Activated CD8-positive, alpha-beta T cell treated with anti-CD3 and anti-CD28 coated beads for 36 hours (primary cell): ENCODE data around the gene TMEM179. TPM values are rescaled to one million over a fixed set of nuclear protein-coding genes. Genes with fewer than 3 reads are reported as not detected.
"Not testable (repeated sequence)": the region's sequence is repeated elsewhere in the genome, so short reads cannot be mapped to it uniquely, and the experiment has no call there.

ENCODE experiments used
- ATAC-seq: fragments of 200-7000 bp; cut with Tn5 transposase; one replicate; pipeline ENCODE4 v1.10.0; 2021; ENCODE audit warnings: mild to moderate bottlenecking, moderate library complexity
- CTCF ChIA-PET: fragments of 350-600 bp; sonication (Branson Sonifier 250); formaldehyde crosslinking; loops from one replicate; lab custom pipeline; 2021; ENCODE audit warnings: antibody characterized with exemption; lab: Charles Lee
- POLR2A ChIA-PET: fragments of 350-600 bp; sonication (Branson Sonifier 250); formaldehyde crosslinking; loops from one replicate; lab custom pipeline; 2021; ENCODE audit warnings: antibody characterized with exemption; lab: Charles Lee
- DNase-seq: peaks from one replicate; pipeline ENCODE4 v3.0.0-alpha.2; 2020
- H3K27ac Mint-ChIP-seq: one replicate; pipeline ENCODE4 v1.8.0; 2021; ENCODE audit warnings: mild to moderate bottlenecking, mixed read lengths
- H3K27me3 Mint-ChIP-seq: one replicate; pipeline ENCODE4 v1.8.0; 2021; ENCODE audit warnings: mixed read lengths
- H3K36me3 Mint-ChIP-seq: one replicate; pipeline ENCODE4 v1.8.0; 2021; ENCODE audit warnings: low read depth, mixed read lengths
- H3K4me1 Mint-ChIP-seq: one replicate; pipeline ENCODE4 v1.8.0; 2021; ENCODE audit warnings: low read depth, mixed read lengths
- H3K4me3 Mint-ChIP-seq: one replicate; pipeline ENCODE4 v1.8.0; 2021; ENCODE audit warnings: mild to moderate bottlenecking, moderate library complexity, mixed read lengths
- H3K9me3 Mint-ChIP-seq: one replicate; pipeline ENCODE4 v1.8.0; 2021; ENCODE audit warnings: mixed read lengths
- CTCF ChIP-seq: fragments of 200-600 bp; IDR thresholded peaks from one replicate; pipeline ENCODE4 v1.8.0; 2022; ENCODE audit warnings: antibody characterized with exemption, mild to moderate bottlenecking
- intact Hi-C: fragments of 100-400 bp; cut with micrococcal nuclease; formaldehyde crosslinking; loops from one replicate; pipeline ENCODE4 v1.10.0; 2022
- total RNA-seq, 2 experiments: library from RNA; stranded (reverse); gene quantifications; one replicate each; pipeline ENCODE4 v1.2.3, GENCODE V29; 2021

TMEM179 gene
- total RNA-seq, result not detected

DNA sequence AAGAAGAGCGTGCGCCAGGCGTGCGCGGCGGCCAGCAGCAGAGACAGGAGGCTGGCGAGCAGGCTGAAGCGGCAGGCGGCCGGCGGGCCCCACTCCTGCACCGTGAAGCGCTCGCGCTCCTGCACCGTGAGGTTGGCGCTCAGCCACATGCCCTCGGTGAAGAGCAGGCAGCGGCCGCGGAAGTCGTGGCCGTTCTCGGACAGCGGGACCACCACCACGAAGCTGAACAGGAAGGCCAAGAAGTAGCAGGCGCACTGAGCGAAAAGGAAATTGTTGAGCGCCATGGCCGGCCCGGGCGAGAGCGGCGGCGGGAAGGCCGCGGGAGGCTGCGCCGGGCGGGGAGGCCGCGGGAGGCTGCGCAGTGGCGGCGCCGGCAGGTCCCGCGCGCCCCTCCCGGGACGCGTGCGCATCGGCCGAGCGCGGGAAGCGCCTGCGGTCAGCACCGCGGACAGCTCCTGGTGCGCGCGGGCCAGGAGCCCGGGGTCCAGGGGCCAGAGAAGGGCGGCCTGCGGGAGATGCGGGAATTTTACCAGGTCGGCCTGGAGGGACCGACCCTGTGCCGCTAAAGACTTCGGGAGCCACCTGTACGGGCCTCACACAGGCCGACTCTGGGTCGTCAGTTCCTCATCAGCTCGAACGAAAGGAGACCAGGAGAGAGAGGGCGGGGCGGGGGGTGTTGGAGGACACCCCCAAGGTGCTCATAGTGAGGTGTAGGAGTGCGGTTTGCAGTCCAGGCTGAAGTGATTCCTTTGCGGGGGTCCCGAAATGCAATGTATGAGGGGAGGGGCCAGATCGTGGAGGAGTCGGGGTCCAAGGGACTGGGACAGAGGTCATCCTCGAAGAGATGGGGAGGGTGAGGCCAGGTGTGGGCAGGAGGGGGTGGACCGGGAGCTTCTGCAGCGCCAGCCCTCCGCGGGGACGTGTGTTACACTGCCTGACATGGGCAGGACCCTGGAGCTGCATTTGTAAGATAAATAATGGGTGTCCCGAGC lies at the start of gene TMEM179:
Gene TMEM179, minus strand, starts transcription at position 315 of the 992 bp plus-strand sequence. Its CDS starts 31 bp downstream, at position 284.
- CTCF ChIA-PET, result no interaction called here
- no peaks in the 10 kb centered on the region for H3K36me3 Mint-ChIP-seq
- no peak within 1 kb of the TSS for H3K4me3 Mint-ChIP-seq
- no peak for TF ChIP-seq CTCF
- H3K27me3 Mint-ChIP-seq, result peaks cover 39% of the 10 kb centered on the region
- ATAC-seq (peak; percentile 51), DNase-seq (no peak)
- POLR2A ChIA-PET, result no interaction called here
- peaks cover 3% of the 10 kb centered on the region for H3K4me1 Mint-ChIP-seq
- intact Hi-C loops, result no loop called here
- H3K27ac Mint-ChIP-seq, result no peak within 1 kb of the TSS
- H3K9me3 Mint-ChIP-seq, result no peaks in the 10 kb centered on the region

- TF ChIP-seq CTCF, result no peak
- DNase-seq (no peak), ATAC-seq (no peak)
- Mint-ChIP-seq H3K36me3 (no peaks in the 10 kb centered on the region), H3K27me3 (peaks cover 3% of the 10 kb centered on the region), H3K4me3 (no peak overlapping the region), H3K27ac (no peak overlapping the region), H3K4me1 (peaks cover 26% of the 10 kb centered on the region), H3K9me3 (peaks cover 6% of the 10 kb centered on the region)
- intact Hi-C loops, result no loop called here
- POLR2A ChIA-PET, result no interaction called here
- CTCF ChIA-PET, result interaction anchor here (1.6 kb wide), 1 partner anchor 14 kb away, joined by 3 read pairs; no protein-coding TSS in a partner anchor
These were observed 49.5 kb upstream of the TMEM179 start for GRCh38 chr14:104654119-104654518.

DNA sequence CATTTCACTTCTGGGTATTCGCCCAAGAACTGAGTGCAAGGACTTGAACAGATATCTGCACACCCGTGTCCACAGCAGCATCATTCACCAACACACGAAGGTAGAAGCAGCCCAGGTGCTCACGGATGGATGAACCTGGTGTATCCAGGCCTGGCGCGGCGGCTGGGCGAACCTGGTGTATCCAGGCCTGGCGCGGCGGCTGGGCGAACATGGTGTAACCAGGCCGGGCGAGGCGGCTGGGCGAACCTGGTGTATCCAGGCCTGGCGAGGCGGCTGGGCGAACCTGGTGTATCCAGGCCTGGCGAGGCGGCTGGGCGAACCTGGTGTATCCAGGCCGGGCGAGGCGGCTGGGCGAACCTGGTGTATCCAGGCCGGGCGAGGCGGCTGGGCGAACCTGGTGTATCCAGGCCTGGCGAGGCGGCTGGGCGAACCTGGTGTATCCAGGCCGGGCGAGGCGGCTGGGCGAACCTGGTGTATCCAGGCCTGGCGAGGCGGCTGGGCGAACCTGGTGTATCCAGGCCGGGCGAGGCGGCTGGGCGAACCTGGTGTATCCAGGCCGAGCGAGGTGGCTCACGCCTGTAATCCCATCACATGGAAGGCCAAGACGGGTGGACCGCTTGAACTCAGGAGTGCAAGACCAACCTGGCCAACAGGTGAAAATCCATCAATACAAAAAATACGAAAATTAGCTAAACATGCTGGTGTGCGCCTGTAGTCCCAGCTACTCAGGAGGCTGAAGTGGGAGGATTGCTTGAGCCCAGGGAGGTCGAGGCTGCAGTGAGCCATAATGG lies 48.8 kb upstream of the TMEM179 start:
- H3K4me3 Mint-ChIP-seq, H3K27ac Mint-ChIP-seq, H3K27me3 Mint-ChIP-seq, H3K36me3 Mint-ChIP-seq, DNase-seq, CTCF ChIA-PET, intact Hi-C loops, ATAC-seq, H3K9me3 Mint-ChIP-seq: not testable (repeated sequence)
- POLR2A ChIA-PET, result interaction anchor here (0.7 kb wide), 1 partner anchor 423 kb away, joined by 3 read pairs; no protein-coding TSS in a partner anchor
- H3K4me1 Mint-ChIP-seq, result peaks cover 20% of the 10 kb centered on the region

DNA sequence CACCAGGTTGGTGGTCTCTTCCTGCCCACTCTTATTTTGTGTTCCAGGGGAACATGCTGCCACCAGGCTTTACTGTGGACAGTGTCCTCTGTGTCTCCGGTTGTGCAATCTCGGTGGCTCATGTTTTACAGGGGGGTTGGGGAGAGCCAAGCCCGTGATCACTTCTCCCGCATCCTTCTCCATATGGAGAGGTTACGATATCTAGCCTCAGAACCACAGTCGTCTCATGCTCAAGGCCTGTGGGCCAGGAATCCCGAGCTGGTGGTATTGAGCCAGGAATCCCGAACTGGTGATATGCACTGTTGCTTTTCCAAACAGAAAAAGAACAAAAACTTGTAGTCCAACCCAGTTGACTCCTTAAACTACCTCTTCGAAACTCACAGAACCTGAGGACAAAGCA lies 47.8 kb upstream of the TMEM179 start:
- TF ChIP-seq CTCF, result no peak
- ChIA-PET CTCF (interaction anchor here (1.5 to 2.0 kb wide), 2 partner anchors 12 to 56 kb away, joined by 4 to 5 read pairs; no protein-coding TSS in a partner anchor), POLR2A (no interaction called here)
- Mint-ChIP-seq H3K27me3 (peaks cover 3% of the 10 kb centered on the region), H3K4me3 (no peak overlapping the region), H3K9me3 (peaks cover 6% of the 10 kb centered on the region), H3K4me1 (peaks cover 11% of the 10 kb centered on the region), H3K27ac (no peak overlapping the region), H3K36me3 (no peaks in the 10 kb centered on the region)
- intact Hi-C loops, result no loop called here
- ATAC-seq (no peak), DNase-seq (no peak)

DNA sequence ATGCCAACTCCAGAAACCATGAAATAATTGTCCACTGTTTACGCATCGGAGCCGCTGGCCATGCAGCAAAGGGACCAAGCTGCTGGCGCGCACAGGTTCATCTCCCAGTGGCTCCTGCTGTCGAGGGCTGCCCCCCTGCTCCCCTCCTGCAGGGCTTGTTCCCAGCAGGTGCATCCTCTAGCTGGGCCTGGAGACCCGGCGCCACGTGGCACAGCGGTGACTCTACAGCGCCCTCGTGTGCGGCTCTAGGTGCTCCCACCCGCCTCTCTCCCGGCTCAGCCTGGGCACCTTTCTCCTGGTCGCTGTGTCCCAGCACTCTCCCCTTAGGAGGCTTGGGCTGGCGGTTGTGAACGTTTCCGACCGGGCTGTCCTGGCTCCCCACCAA lies 47.3 kb upstream of the TMEM179 start:
- peaks cover 6% of the 10 kb centered on the region for H3K9me3 Mint-ChIP-seq
- ChIA-PET CTCF (interaction anchor here (1.5 to 2.0 kb wide), 3 partner anchors 12 to 57 kb away, joined by 4 to 5 read pairs (median 5); no protein-coding TSS in a partner anchor), POLR2A (no interaction called here)
- H3K4me3 Mint-ChIP-seq, result no peak overlapping the region
- no peaks in the 10 kb centered on the region for H3K36me3 Mint-ChIP-seq
- no peak overlapping the region for H3K27ac Mint-ChIP-seq
- intact Hi-C loops, result no loop called here
- DNase-seq, result no peak
- no peak for TF ChIP-seq CTCF
- no peak for ATAC-seq
- H3K4me1 Mint-ChIP-seq, result peaks cover 6% of the 10 kb centered on the region
- peaks cover 3% of the 10 kb centered on the region for H3K27me3 Mint-ChIP-seq
